T-helper 17 cell (primary cell): Measurements from ENCODE around the gene COX6A2. TPM values are rescaled to one million over a fixed set of nuclear protein-coding genes. Genes with fewer than 3 reads are reported as not detected.
"Not testable (repeated sequence)": the region's sequence is repeated elsewhere in the genome, so short reads cannot be mapped to it uniquely, and the experiment has no call there.

Source experiments
- ATAC-seq: fragments of 150-1000 bp; cut with Tn5 transposase; 2 replicates; pipeline ENCODE4 v1.10.0; 2021; ENCODE audit warnings: mild to moderate bottlenecking, moderate library complexity
- DNase-seq, 3 donors: peaks; one replicate each; pipeline versions ENCODE4 v3.0.0 to v3.0.0-alpha.2; 2020 to 2021
- H3K9me3 ChIP-seq: one replicate; pipeline ENCODE4 v1.7.0; 2013; ENCODE audit warnings: low read length, mild to moderate bottlenecking; ENCODE audit not compliant: control insufficient read depth, poor library complexity, severe bottlenecking
- H3K27ac Mint-ChIP-seq: one replicate; pipeline ENCODE4 v1.8.0; 2022; ENCODE audit warnings: mild to moderate bottlenecking, moderate library complexity, mixed read lengths
- H3K27me3 Mint-ChIP-seq: one replicate; pipeline ENCODE4 v1.8.0; 2022; ENCODE audit warnings: mixed read lengths
- H3K36me3 Mint-ChIP-seq: one replicate; pipeline ENCODE4 v1.8.0; 2022; ENCODE audit warnings: low read depth, mixed read lengths
- H3K4me1 Mint-ChIP-seq: one replicate; pipeline ENCODE4 v1.8.0; 2022; ENCODE audit warnings: mild to moderate bottlenecking, mixed read lengths
- H3K4me3 Mint-ChIP-seq: one replicate; pipeline ENCODE4 v1.8.0; 2022; ENCODE audit warnings: mild to moderate bottlenecking, moderate library complexity, mixed read lengths
- total RNA-seq, 4 donors: library from RNA in 2 of 4; stranded (reverse) in 2 of 4; gene quantifications; one replicate each; pipeline ENCODE4 v1.2.3 and lab custom pipeline; 2022 to 2026

Gene COX6A2
- total RNA-seq, 2 donors from 2014 or later = not detected

- H3K27ac Mint-ChIP-seq = no peak overlapping the region
- DNase-seq = no peak
- no peak for ATAC-seq
- no peak overlapping the region for H3K4me3 Mint-ChIP-seq
- H3K9me3 ChIP-seq = no peaks in the 10 kb centered on the region
- peaks cover 6% of the 10 kb centered on the region for H3K4me1 Mint-ChIP-seq
- no peaks in the 10 kb centered on the region for H3K36me3 Mint-ChIP-seq
- H3K27me3 Mint-ChIP-seq = peaks cover 29% of the 10 kb centered on the region
These were observed 6.6 kb downstream of the COX6A2 start for GRCh38 chr16:31421587-31421986.

- Mint-ChIP-seq H3K4me1 (peaks cover 6% of the 10 kb centered on the region), H3K27me3 (peaks cover 35% of the 10 kb centered on the region)
These were observed 8.1 kb downstream of the COX6A2 start for GRCh38 chr16:31420037-31420436.

GRCh38 chr16:31417916-31418315, 10.2 kb downstream of the COX6A2 start:
- H3K27me3 Mint-ChIP-seq = peaks cover 35% of the 10 kb centered on the region
- ATAC-seq (no peak), DNase-seq (no peak)
- H3K27ac Mint-ChIP-seq = no peak overlapping the region
- H3K36me3 Mint-ChIP-seq = no peaks in the 10 kb centered on the region
- no peaks in the 10 kb centered on the region for H3K9me3 ChIP-seq
- H3K4me3 Mint-ChIP-seq = no peak overlapping the region
- H3K4me1 Mint-ChIP-seq = peaks cover 5% of the 10 kb centered on the region

More at GRCh38 chr16:31420037-31420436, 8.1 kb downstream of the COX6A2 start:
- Mint-ChIP-seq H3K27ac (no peak overlapping the region), H3K36me3 (no peaks in the 10 kb centered on the region), H3K4me3 (no peak overlapping the region)
- no peaks in the 10 kb centered on the region for H3K9me3 ChIP-seq
- no peak for DNase-seq
- no peak for ATAC-seq

GRCh38 chr16:31417036-31417435, 11.1 kb downstream of the COX6A2 start:
- H3K9me3 ChIP-seq, H3K36me3 Mint-ChIP-seq, H3K4me3 Mint-ChIP-seq, DNase-seq, ATAC-seq, H3K4me1 Mint-ChIP-seq, H3K27ac Mint-ChIP-seq: not testable (repeated sequence)
- peaks cover 38% of the 10 kb centered on the region for H3K27me3 Mint-ChIP-seq

GRCh38 chr16:31416371-31416770, 11.8 kb downstream of the COX6A2 start:
- Mint-ChIP-seq H3K27ac (no peak overlapping the region), H3K4me3 (no peak overlapping the region), H3K4me1 (peaks cover 5% of the 10 kb centered on the region), H3K27me3 (peaks cover 38% of the 10 kb centered on the region), H3K36me3 (peaks cover 2% of the 10 kb centered on the region)
- DNase-seq = no peak
- no peaks in the 10 kb centered on the region for H3K9me3 ChIP-seq
- no peak for ATAC-seq

GRCh38 chr16:31414706-31415105, 13.5 kb downstream of the COX6A2 start:
- H3K27ac Mint-ChIP-seq = no peak overlapping the region
- H3K27me3 Mint-ChIP-seq = peaks cover 39% of the 10 kb centered on the region
- peaks cover 2% of the 10 kb centered on the region for H3K36me3 Mint-ChIP-seq
- peaks cover 5% of the 10 kb centered on the region for H3K4me1 Mint-ChIP-seq
- no peak overlapping the region for H3K4me3 Mint-ChIP-seq
- ATAC-seq (no peak), DNase-seq (no peak)
- no peaks in the 10 kb centered on the region for H3K9me3 ChIP-seq

GRCh38 chr16:31413943-31414342, 14.2 kb downstream of the COX6A2 start:
- peaks cover 44% of the 10 kb centered on the region for H3K27me3 Mint-ChIP-seq
- H3K36me3 Mint-ChIP-seq = peaks cover 2% of the 10 kb centered on the region
- H3K9me3 ChIP-seq = no peaks in the 10 kb centered on the region
- H3K4me3 Mint-ChIP-seq = no peak overlapping the region
- H3K4me1 Mint-ChIP-seq = peaks cover 5% of the 10 kb centered on the region
- ATAC-seq (no peak), DNase-seq (no peak)
- H3K27ac Mint-ChIP-seq = peak overlapping the region; percentile 51

- H3K9me3 ChIP-seq = no peaks in the 10 kb centered on the region
- Mint-ChIP-seq H3K4me3 (no peak overlapping the region), H3K27me3 (peaks cover 49% of the 10 kb centered on the region), H3K27ac (peak overlapping the region; percentile 51), H3K36me3 (peaks cover 3% of the 10 kb centered on the region), H3K4me1 (peaks cover 5% of the 10 kb centered on the region)
- ATAC-seq = no peak
- DNase-seq = no peak
These were observed 14.8 kb downstream of the COX6A2 start for GRCh38 chr16:31413381-31413780.

GRCh38 chr16:31412750-31413149, 15.4 kb downstream of the COX6A2 start:
- no peak overlapping the region for H3K27ac Mint-ChIP-seq
- peaks cover 3% of the 10 kb centered on the region for H3K36me3 Mint-ChIP-seq
- H3K9me3 ChIP-seq = no peaks in the 10 kb centered on the region
- no peak for ATAC-seq
- H3K4me3 Mint-ChIP-seq = no peak overlapping the region
- DNase-seq = no peak
- H3K27me3 Mint-ChIP-seq = peaks cover 52% of the 10 kb centered on the region
- H3K4me1 Mint-ChIP-seq = peaks cover 5% of the 10 kb centered on the region

- ATAC-seq (no peak), DNase-seq (no peak)
- H3K27ac Mint-ChIP-seq = no peak overlapping the region
- H3K36me3 Mint-ChIP-seq = peaks cover 3% of the 10 kb centered on the region
- H3K4me3 Mint-ChIP-seq = no peak overlapping the region
- peaks cover 48% of the 10 kb centered on the region for H3K27me3 Mint-ChIP-seq
- peaks cover 5% of the 10 kb centered on the region for H3K4me1 Mint-ChIP-seq
- no peaks in the 10 kb centered on the region for H3K9me3 ChIP-seq
These were observed 16.9 kb downstream of the COX6A2 start for GRCh38 chr16:31411024-31411844.

- no peak overlapping the region for H3K4me3 Mint-ChIP-seq
- peaks cover 3% of the 10 kb centered on the region for H3K36me3 Mint-ChIP-seq
- H3K4me1 Mint-ChIP-seq = peaks cover 5% of the 10 kb centered on the region
- peaks cover 39% of the 10 kb centered on the region for H3K27me3 Mint-ChIP-seq
- no peak for ATAC-seq
- H3K9me3 ChIP-seq = no peaks in the 10 kb centered on the region
- DNase-seq = no peak
- no peak overlapping the region for H3K27ac Mint-ChIP-seq
These were observed 18.1 kb downstream of the COX6A2 start for GRCh38 chr16:31410082-31410481.

GRCh38 chr16:31409433-31409832, 18.7 kb downstream of the COX6A2 start:
- Mint-ChIP-seq H3K4me3 (no peak overlapping the region), H3K27ac (no peak overlapping the region), H3K4me1 (peaks cover 7% of the 10 kb centered on the region), H3K27me3 (peaks cover 36% of the 10 kb centered on the region), H3K36me3 (peaks cover 3% of the 10 kb centered on the region)
- ATAC-seq = no peak
- H3K9me3 ChIP-seq = no peaks in the 10 kb centered on the region
- no peak for DNase-seq

- Mint-ChIP-seq H3K4me1 (peaks cover 2% of the 10 kb centered on the region), H3K4me3 (no peak overlapping the region), H3K27ac (no peak overlapping the region), H3K36me3 (peaks cover 3% of the 10 kb centered on the region), H3K27me3 (peaks cover 18% of the 10 kb centered on the region)
- no peak for ATAC-seq
- no peak for DNase-seq
- no peaks in the 10 kb centered on the region for H3K9me3 ChIP-seq
These were observed 20.8 kb downstream of the COX6A2 start for GRCh38 chr16:31407406-31407805.
